OCI-LY7 (cell line): ENCODE results near the gene CARD6. TPM values are rescaled to one million over a fixed set of nuclear protein-coding genes. Genes with fewer than 3 reads are reported as not detected.

Experiments
- BruUV-seq: library from RNA; stranded (reverse); fragments of 400-500 nt; replicated peaks from 2 replicates; lab custom pipeline; 2021; lab: Mats Ljungman, UMichigan
- CTCF ChIA-PET: fragments of 300-600 bp; sonication (Branson Sonifier 250); formaldehyde crosslinking; loops from one replicate; lab custom pipeline; 2022; ENCODE audit warnings: antibody characterized with exemption; ENCODE audit not compliant: unreplicated experiment; lab: Charles Lee
- POLR2A ChIA-PET: fragments of 300-600 bp; sonication (Branson Sonifier 250); formaldehyde crosslinking; loops from one replicate; lab custom pipeline; 2022; ENCODE audit warnings: antibody characterized with exemption; lab: Charles Lee
- DNase-seq: peaks from one replicate; pipeline ENCODE4 v3.0.0-alpha.2; 2015; ENCODE audit warnings: low spot score
- H2AFZ ChIP-seq: fragments of 200-600 bp; sonication (generic), shearing (Covaris generic); 2 replicates; pipeline ENCODE4 v1.6.1; 2014; ENCODE audit warnings: mild to moderate bottlenecking, antibody characterized with exemption, low read length, moderate library complexity
- H3K27ac ChIP-seq: fragments of 200-600 bp; sonication (generic); 2 replicates; pipeline ENCODE4 v1.5.1; 2014; ENCODE audit warnings: mixed run types, low read depth, mild to moderate bottlenecking, moderate library complexity, low read length, inconsistent platforms; ENCODE audit not compliant: poor library complexity, severe bottlenecking
- H3K36me3 ChIP-seq: fragments of 200-600 bp; sonication (generic); 2 replicates; pipeline ENCODE4 v1.6.1; 2014; ENCODE audit warnings: mild to moderate bottlenecking, antibody characterized with exemption, low read length, moderate library complexity, mixed read lengths; ENCODE audit not compliant: insufficient read depth
- H3K4me1 ChIP-seq: fragments of 200-600 bp; sonication (generic); 2 replicates; pipeline ENCODE4 v1.5.1; 2014; ENCODE audit warnings: mild to moderate bottlenecking, low read length; ENCODE audit not compliant: insufficient read depth, poor library complexity, severe bottlenecking
- H3K4me2 ChIP-seq: fragments of 200-600 bp; sonication (generic); 2 replicates; pipeline ENCODE4 v1.6.1; 2014; ENCODE audit warnings: mild to moderate bottlenecking, low read length
- H3K4me3 ChIP-seq: fragments of 200-600 bp; sonication (generic); 2 replicates; pipeline ENCODE4 v1.5.1; 2014; ENCODE audit warnings: mild to moderate bottlenecking, low read depth, low read length; ENCODE audit not compliant: poor library complexity, severe bottlenecking
- H3K79me2 ChIP-seq: fragments of 200-600 bp; sonication (generic); 2 replicates; pipeline ENCODE4 v1.6.1; 2016; ENCODE audit warnings: low read depth, mild to moderate bottlenecking, low read length, moderate library complexity, mixed read lengths; ENCODE audit not compliant: insufficient read depth
- H3K9me2 ChIP-seq: fragments of 200-600 bp; sonication (generic); 2 replicates; pipeline ENCODE4 v1.6.1; 2016; ENCODE audit warnings: mild to moderate bottlenecking, low read length, mixed read lengths; ENCODE audit not compliant: insufficient read depth
- H3K9me3 ChIP-seq: fragments of 200-600 bp; sonication (generic); 2 replicates; pipeline ENCODE4 v1.6.1; 2014; ENCODE audit warnings: mild to moderate bottlenecking, mixed run types, low read length, mixed read lengths
- H4K20me1 ChIP-seq: fragments of 200-600 bp; sonication (generic); 2 replicates; pipeline ENCODE4 v1.6.1; 2014; ENCODE audit warnings: mild to moderate bottlenecking, antibody characterized with exemption, low read length, moderate library complexity, mixed read lengths; ENCODE audit not compliant: insufficient read depth
- CTCF ChIP-seq: fragments of 200-600 bp; sonication (generic); conservative IDR thresholded peaks from 2 replicates; pipeline ENCODE4 v1.5.1; 2014; ENCODE audit warnings: mild to moderate bottlenecking, antibody characterized with exemption, low read length, moderate library complexity, mixed read lengths
- EZH2phosphoT487 ChIP-seq: fragments of 200-600 bp; sonication (generic); IDR thresholded peaks from 2 replicates; pipeline ENCODE4 v1.6.1; 2018; ENCODE audit warnings: low read depth, borderline replicate concordance, mild to moderate bottlenecking, mixed run types, antibody characterized with exemption, low read length, moderate library complexity, mixed read lengths
- intact Hi-C: fragments of 100-400 bp; cut with micrococcal nuclease; formaldehyde crosslinking; loops from one replicate; pipeline ENCODE4 v1.10.0; 2022; ENCODE audit not compliant: unreplicated experiment
- total RNA-seq, 2 experiments: library from RNA; depleted of rRNA in 1 of 2; stranded (reverse); fragments of >200 nt in 1 of 2; shearing (Covaris generic) in 1 of 2; gene quantifications; 2 replicates each; pipeline ENCODE4 v1.2.3, GENCODE V29; 2014 to 2022

The CARD6 gene
- total RNA-seq, 2 experiments from 2014 or later, result 0.53 to 1.1 TPM

GRCh38 chr5:40842351-40842750 is 1.2 kb downstream of the CARD6 start:
- intact Hi-C loops, result loop anchor here (1.0 kb wide), 1 partner anchor 47 kb away; no protein-coding TSS in a partner anchor
- Histone ChIP-seq H2AFZ (peak overlapping the region; percentile 99; the same call in 1 of the 2 replicates), H3K9me3 (no peaks in the 10 kb centered on the region), H3K36me3 (no peaks in the 10 kb centered on the region), H3K4me2 (peak overlapping the region; percentile 68), H3K4me1 (peaks cover 14% of the 10 kb centered on the region), H3K79me2 (no peaks in the 10 kb centered on the region), H4K20me1 (no peaks in the 10 kb centered on the region), H3K4me3 (peak overlapping the region; percentile 59), H3K27ac (no peak overlapping the region), H3K9me2 (no peaks in the 10 kb centered on the region)
- TF ChIP-seq EZH2phosphoT487, result no peak
- no TSS peak for BruUV-seq
- no peak for DNase-seq
- ChIA-PET CTCF (no interaction called here), POLR2A (interaction anchor here (0.7 to 1.4 kb wide), 5 partner anchors 9 to 102 kb away, joined by 3 to 4 read pairs (median 3); no protein-coding TSS in a partner anchor)

- no peaks in the 10 kb centered on the region for H3K9me2 ChIP-seq
- H3K27ac ChIP-seq, result no peak overlapping the region
- intact Hi-C loops, result no loop called here
- no peaks in the 10 kb centered on the region for H3K79me2 ChIP-seq
- H3K4me1 ChIP-seq, result peaks cover 13% of the 10 kb centered on the region
- H4K20me1 ChIP-seq, result no peaks in the 10 kb centered on the region
- TF ChIP-seq EZH2phosphoT487 (no peak), CTCF (no peak)
- no peak overlapping the region for H3K4me2 ChIP-seq
- H3K4me3 ChIP-seq, result no peak overlapping the region
- no peak for DNase-seq
- ChIA-PET CTCF (no interaction called here), POLR2A (interaction anchor here (0.7 kb wide), 1 partner anchor 155 kb away, joined by 3 read pairs; no protein-coding TSS in a partner anchor)
- H3K9me3 ChIP-seq, result no peaks in the 10 kb centered on the region
- BruUV-seq, result no TSS peak
- no peaks in the 10 kb centered on the region for H3K36me3 ChIP-seq
- no peak overlapping the region for H2AFZ ChIP-seq
These were observed 3.4 kb downstream of the CARD6 start for GRCh38 chr5:40844565-40844964.

GRCh38 chr5:40846371-40846770 is 5.2 kb downstream of the CARD6 start:
- Histone ChIP-seq H2AFZ (no peak overlapping the region), H3K4me2 (no peak overlapping the region), H3K4me3 (no peak overlapping the region), H3K4me1 (peaks cover 6% of the 10 kb centered on the region), H3K9me3 (no peaks in the 10 kb centered on the region), H3K9me2 (no peaks in the 10 kb centered on the region), H3K79me2 (no peaks in the 10 kb centered on the region), H3K27ac (no peak overlapping the region), H4K20me1 (no peaks in the 10 kb centered on the region), H3K36me3 (no peaks in the 10 kb centered on the region)
- CTCF ChIA-PET, result no interaction called here
- POLR2A ChIA-PET, result no interaction called here
- no TSS peak for BruUV-seq
- TF ChIP-seq EZH2phosphoT487 (no peak), CTCF (no peak)
- intact Hi-C loops, result no loop called here
- no peak for DNase-seq
